IMR-90 (cell line): Measurements from ENCODE around the gene GAL. TPM values are rescaled to one million over a fixed set of nuclear protein-coding genes. Genes with fewer than 3 reads are reported as not detected.

Source experiments
- ATAC-seq: fragments of 200-7000 bp; cut with Tn5 transposase; 2 replicates; pipeline ENCODE4 v1.9.1; 2020; ENCODE audit warnings: low read depth, mild to moderate bottlenecking, moderate library complexity
- BruUV-seq: library from RNA; stranded (reverse); fragments of 400-500 nt; replicated peaks from 2 replicates; lab custom pipeline; 2021; lab: Mats Ljungman, UMichigan
- CTCF ChIA-PET: fragments of 300-600 bp; formaldehyde crosslinking; extraction: SDS; loops from one replicate; lab custom pipeline; 2021; ENCODE audit warnings: antibody characterized with exemption; lab: Yijun Ruan, JAX
- POLR2A ChIA-PET: fragments of 300-600 bp; sonication (Branson Sonifier 250); formaldehyde crosslinking; loops from one replicate; lab custom pipeline; 2022; ENCODE audit warnings: antibody characterized with exemption; ENCODE audit not compliant: unreplicated experiment; lab: Charles Lee
- DNase-seq: peaks from one replicate; pipeline ENCODE4 v3.0.0; 2013
- H2AFZ ChIP-seq: replicated peaks from 2 replicates; pipeline ENCODE3; 2013; ENCODE audit warnings: low read length, mild to moderate bottlenecking; ENCODE audit not compliant: poor library complexity
- H2AK5ac ChIP-seq: 2 replicates; pipeline ENCODE4 v1.6.1; 2013; ENCODE audit warnings: low read depth, low read length, inconsistent platforms
- H2AK9ac ChIP-seq: replicated peaks from 2 replicates; pipeline ENCODE3; 2013; ENCODE audit warnings: mild to moderate bottlenecking, low read depth, low read length, moderate library complexity; ENCODE audit not compliant: poor library complexity
- H2BK120ac ChIP-seq: 2 replicates; pipeline ENCODE4 v1.6.1; 2013; ENCODE audit warnings: low read depth, low read length, inconsistent platforms
- H2BK15ac ChIP-seq: 3 replicates; pipeline ENCODE4 v1.6.1; 2013; ENCODE audit warnings: low read depth, low read length, inconsistent platforms
- H2BK20ac ChIP-seq: 2 replicates; pipeline ENCODE4 v1.6.1; 2013; ENCODE audit warnings: low read depth, mild to moderate bottlenecking, inconsistent platforms, low read length, moderate library complexity
- H2BK5ac ChIP-seq: 2 replicates; pipeline ENCODE4 v1.6.1; 2013; ENCODE audit warnings: mild to moderate bottlenecking, low read depth, low read length, inconsistent platforms; ENCODE audit not compliant: poor library complexity, severe bottlenecking
- H3K14ac ChIP-seq: replicated peaks from 2 replicates; pipeline ENCODE4 v1.6.1; 2013; ENCODE audit warnings: low read depth, low read length, inconsistent platforms
- H3K18ac ChIP-seq: 2 replicates; pipeline ENCODE4 v1.6.1; 2013; ENCODE audit warnings: low read depth, low read length, control low read depth
- H3K23ac ChIP-seq: 2 replicates; pipeline ENCODE4 v1.6.1; 2013; ENCODE audit warnings: low read depth, low read length, inconsistent platforms
- H3K27ac ChIP-seq: 2 replicates; pipeline ENCODE4 v1.5.1; 2013; ENCODE audit warnings: mild to moderate bottlenecking, control low read depth, low read length; ENCODE audit not compliant: insufficient read depth
- H3K27me3 ChIP-seq: 2 replicates; pipeline ENCODE4 v1.6.1; 2013; ENCODE audit warnings: low read length; ENCODE audit not compliant: control insufficient read depth, insufficient read depth
- H3K36me3 ChIP-seq: 2 replicates; pipeline ENCODE4 v1.6.1; 2013; ENCODE audit warnings: low read length, mixed read lengths; ENCODE audit not compliant: control insufficient read depth, insufficient read depth
- H3K4ac ChIP-seq: 2 replicates; pipeline ENCODE4 v1.6.1; 2013; ENCODE audit warnings: low read depth, low read length, inconsistent platforms
- H3K4me1 ChIP-seq: 2 replicates; pipeline ENCODE4 v1.6.1; 2013; ENCODE audit warnings: low read length, mixed read lengths; ENCODE audit not compliant: control insufficient read depth, insufficient read depth
- H3K4me2 ChIP-seq: 2 replicates; pipeline ENCODE4 v1.6.1; 2013; ENCODE audit warnings: low read depth, mild to moderate bottlenecking, control low read depth, low read length, moderate library complexity
- H3K4me3 ChIP-seq: 2 replicates; pipeline ENCODE4 v1.5.1; 2013; ENCODE audit warnings: low read depth, mild to moderate bottlenecking, control low read depth, low read length, moderate library complexity; ENCODE audit not compliant: insufficient read depth
- H3K56ac ChIP-seq: 2 replicates; pipeline ENCODE4 v1.6.1; 2013; ENCODE audit warnings: low read length, inconsistent platforms; ENCODE audit not compliant: insufficient read depth; ENCODE audit errors: extremely low read depth
- H3K79me1 ChIP-seq, 2 experiments: 2 replicates each; pipeline ENCODE4 v1.6.1; 2013; ENCODE audit warnings: low read length in 2 of 2, inconsistent platforms in 1 of 2, low read depth in 1 of 2
- H3K9ac ChIP-seq: 2 replicates; pipeline ENCODE4 v1.6.1; 2013; ENCODE audit warnings: low read depth, low read length, control low read depth
- H3K9me1 ChIP-seq: 2 replicates; pipeline ENCODE4 v1.6.1; 2013; ENCODE audit warnings: low read length, inconsistent platforms; ENCODE audit not compliant: insufficient read depth
- H3K9me3 ChIP-seq: 2 replicates; pipeline ENCODE4 v1.6.1; 2013; ENCODE audit warnings: low read length; ENCODE audit not compliant: control insufficient read depth, insufficient read depth
- H4K20me1 ChIP-seq: 2 replicates; pipeline ENCODE4 v1.6.1; 2013; ENCODE audit warnings: low read length, inconsistent platforms; ENCODE audit not compliant: insufficient read depth
- H4K5ac ChIP-seq: 2 replicates; pipeline ENCODE4 v1.6.1; 2013; ENCODE audit warnings: mild to moderate bottlenecking, low read depth, low read length, control low read depth
- H4K8ac ChIP-seq, 2 experiments: 2 replicates each; pipeline ENCODE4 v1.6.1; 2013; ENCODE audit warnings: low read depth in 2 of 2, low read length in 2 of 2, control low read depth in 1 of 2, inconsistent platforms in 1 of 2
- H4K91ac ChIP-seq: 2 replicates; pipeline ENCODE4 v1.6.1; 2013; ENCODE audit warnings: low read depth, low read length, inconsistent platforms; ENCODE audit not compliant: insufficient read depth
- CEBPB ChIP-seq: IDR thresholded peaks from 2 replicates; pipeline ENCODE4 v1.6.1; 2012; ENCODE audit warnings: low read depth, low read length, improper control_type of control experiment
- CTCF ChIP-seq: conservative IDR thresholded peaks from 2 replicates; pipeline ENCODE4 v1.5.1; 2012; ENCODE audit warnings: mild to moderate bottlenecking, low read depth, low read length, improper control_type of control experiment
- FOS ChIP-seq: fragments of 150-350 bp; IDR thresholded peaks from 2 replicates; pipeline ENCODE4 v1.6.1; 2016; ENCODE audit warnings: low read depth, low read length
- MAFK ChIP-seq: IDR thresholded peaks from 2 replicates; pipeline ENCODE4 v1.6.1; 2012; ENCODE audit warnings: low read depth, low read length, improper control_type of control experiment
- MAZ ChIP-seq: IDR thresholded peaks from 2 replicates; pipeline ENCODE4 v1.6.1; 2012; ENCODE audit warnings: low read depth, mild to moderate bottlenecking, low read length, improper control_type of control experiment, moderate library complexity, borderline replicate concordance
- MXI1 ChIP-seq: IDR thresholded peaks from 2 replicates; pipeline ENCODE4 v1.6.1; 2012; ENCODE audit warnings: low read depth, mild to moderate bottlenecking, low read length, moderate library complexity, borderline replicate concordance
- RAD21 ChIP-seq: IDR thresholded peaks from 2 replicates; pipeline ENCODE4 v1.6.1; 2012; ENCODE audit warnings: low read length, improper control_type of control experiment
- RCOR1 ChIP-seq: IDR thresholded peaks from 2 replicates; pipeline ENCODE4 v1.6.1; 2012; ENCODE audit warnings: mild to moderate bottlenecking, low read length, improper control_type of control experiment; ENCODE audit not compliant: insufficient replicate concordance
- WGBS, 2 experiments: methylation state at CpG; one replicate each; pipeline versions ENCODE4 v1.1.5 to v1.1.7; 2013; ENCODE audit warnings: missing lambda C conversion rate in 2 of 2; ENCODE audit not compliant: insufficient read length in 1 of 2; ENCODE audit errors: extremely low coverage in 2 of 2; 5-methylcytosine and 5-hydroxymethylcytosine counted together
- dilution Hi-C: fragments of 300-500 bp; cut with HindIII; formaldehyde crosslinking; loops from one replicate; pipeline ENCODE4 v1.14.3; 2018; ENCODE audit warnings: low sequenced_read_pairs; ENCODE audit not compliant: unreplicated experiment
- in situ Hi-C: fragments of 300-500 bp; cut with MboI; formaldehyde crosslinking; loops from 3 replicates; pipeline ENCODE4 v1.14.3; 2019; ENCODE audit warnings: low sequenced_read_pairs, inconsistent platforms, mixed read lengths
- intact Hi-C: fragments of 100-400 bp; cut with micrococcal nuclease; formaldehyde crosslinking; loops from 2 replicates; pipeline ENCODE4 v1.10.0; 2022
- polyA plus RNA-seq, 3 experiments: library from polyadenylated mRNA; depleted of rRNA; stranded (reverse); fragments of >200 nt; gene quantifications; 2 replicates each; pipeline ENCODE4 v1.2.3, GENCODE V29; 2012; ENCODE audit warnings: low replicate concordance in 1 of 3
- total RNA-seq: library from RNA; depleted of rRNA; stranded (reverse); fragments of >200 nt; gene quantifications from 2 replicates; pipeline ENCODE4 v1.2.3, GENCODE V29; 2012

The GAL gene
- total and polyA plus RNA-seq, 2 of the 4 experiments (the other 2 are of a cell fraction) = 2.0 TPM; not detected in 1

DNA sequence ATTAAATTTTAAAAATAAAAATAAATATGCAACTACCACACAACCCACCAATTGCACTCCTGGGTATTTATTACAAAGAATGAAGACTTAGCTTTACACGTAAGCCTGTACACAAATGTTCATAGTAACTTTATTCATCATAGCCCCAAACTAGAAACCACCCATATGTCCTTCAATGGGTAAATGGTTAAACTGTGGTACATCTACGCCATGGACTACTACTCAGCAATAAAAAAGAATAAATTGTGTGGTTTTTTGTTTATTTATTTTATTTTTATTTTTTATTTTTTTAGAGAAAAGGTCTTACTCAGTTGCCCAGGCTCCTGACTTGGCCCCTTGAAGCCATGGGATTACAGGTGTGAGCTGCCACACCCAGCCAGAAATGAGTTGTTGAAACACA is 14.6 kb downstream of the GAL start:
- Histone ChIP-seq H3K4me2 (no peak overlapping the region), H4K20me1 (no peaks in the 10 kb centered on the region), H3K9me3 (peaks cover 5% of the 10 kb centered on the region), H3K27ac (no peak overlapping the region), H2BK15ac (no peak overlapping the region), H2AFZ (no peak overlapping the region), H3K9ac (no peak overlapping the region), H4K5ac (no peak overlapping the region), H3K18ac (no peak overlapping the region), H3K4ac (no peak overlapping the region), H4K91ac (no peak overlapping the region), H3K23ac (no peak overlapping the region), H2AK9ac (no peak overlapping the region), H3K9me1 (no peaks in the 10 kb centered on the region), H2AK5ac (no peak overlapping the region), H3K79me1 (no peaks in the 10 kb centered on the region), H3K4me3 (no peak overlapping the region), H2BK5ac (no peak overlapping the region), H2BK120ac (no peak overlapping the region), H4K8ac (no peak overlapping the region), H3K14ac (no peak overlapping the region), H3K36me3 (no peaks in the 10 kb centered on the region), H2BK20ac (no peak overlapping the region), H3K56ac (no peak overlapping the region), H3K4me1 (no peaks in the 10 kb centered on the region), H3K27me3 (peaks cover 24% of the 10 kb centered on the region)
- TF ChIP-seq MAFK (no peak), MXI1 (no peak), FOS (no peak), CEBPB (no peak), MAZ (no peak), RCOR1 (no peak), RAD21 (no peak), CTCF (no peak)
- no peak for DNase-seq
- in situ Hi-C loops = no loop called here
- ChIA-PET CTCF (no interaction called here), POLR2A (no interaction called here)
- WGBS, 2 experiments = no CpG with 5 or more reads among the region's 2 CpGs
- ATAC-seq = no peak
- intact Hi-C loops = no loop called here
- dilution Hi-C loops = no loop called here
- no TSS peak for BruUV-seq
